ENCODE data around the gene HSPA1A. TPM values are rescaled to one million over a fixed set of nuclear protein-coding genes. Genes with fewer than 3 reads are reported as not detected.

The HSPA1A gene
- polyA plus RNA-seq, 1 experiment, result 46.6 TPM

GRCh38 chr6:31780507-31781243, 34.7 kb upstream of the HSPA1A start:
- Histone ChIP-seq H3K27me3 (ENCODE audit: control insufficient read depth, insufficient read depth, low read length) (no peaks in the 10 kb centered on the region), H3K9me3 (ENCODE audit: control insufficient read depth, insufficient read depth, low read length) (no peaks in the 10 kb centered on the region), H3K4me3 (ENCODE audit: low read depth, low read length) (no peak overlapping the region), H3K27ac (ENCODE audit: low read depth, low read length) (no peak overlapping the region)
- TF ChIP-seq, protein P1, sequence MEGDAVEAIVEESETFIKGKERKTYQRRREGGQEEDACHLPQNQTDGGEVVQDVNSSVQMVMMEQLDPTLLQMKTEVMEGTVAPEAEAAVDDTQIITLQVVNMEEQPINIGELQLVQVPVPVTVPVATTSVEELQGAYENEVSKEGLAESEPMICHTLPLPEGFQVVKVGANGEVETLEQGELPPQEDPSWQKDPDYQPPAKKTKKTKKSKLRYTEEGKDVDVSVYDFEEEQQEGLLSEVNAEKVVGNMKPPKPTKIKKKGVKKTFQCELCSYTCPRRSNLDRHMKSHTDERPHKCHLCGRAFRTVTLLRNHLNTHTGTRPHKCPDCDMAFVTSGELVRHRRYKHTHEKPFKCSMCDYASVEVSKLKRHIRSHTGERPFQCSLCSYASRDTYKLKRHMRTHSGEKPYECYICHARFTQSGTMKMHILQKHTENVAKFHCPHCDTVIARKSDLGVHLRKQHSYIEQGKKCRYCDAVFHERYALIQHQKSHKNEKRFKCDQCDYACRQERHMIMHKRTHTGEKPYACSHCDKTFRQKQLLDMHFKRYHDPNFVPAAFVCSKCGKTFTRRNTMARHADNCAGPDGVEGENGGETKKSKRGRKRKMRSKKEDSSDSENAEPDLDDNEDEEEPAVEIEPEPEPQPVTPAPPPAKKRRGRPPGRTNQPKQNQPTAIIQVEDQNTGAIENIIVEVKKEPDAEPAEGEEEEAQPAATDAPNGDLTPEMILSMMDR (IDR thresholded peaks at IDR 0.05; ENCODE audit: low read depth, low read length), result no peak
- DNase-seq (ENCODE audit: low read depth, low spot score), result no peak
- POLR2A ChIA-PET, result no interaction called here
- CTCF ChIA-PET, result interaction anchor here (4.2 kb wide), 1 partner anchor 11 kb away, joined by 24 read pairs; no protein-coding TSS in a partner anchor

GRCh38 chr6:31781244-31782125, 33.9 kb upstream of the HSPA1A start:
- DNase-seq (ENCODE audit: low read depth, low spot score), result no peak
- CTCF ChIA-PET, result interaction anchor here (0.9 to 4.2 kb wide), 2 partner anchors 10 kb away, joined by 4 to 24 read pairs; no protein-coding TSS in a partner anchor

DNA sequence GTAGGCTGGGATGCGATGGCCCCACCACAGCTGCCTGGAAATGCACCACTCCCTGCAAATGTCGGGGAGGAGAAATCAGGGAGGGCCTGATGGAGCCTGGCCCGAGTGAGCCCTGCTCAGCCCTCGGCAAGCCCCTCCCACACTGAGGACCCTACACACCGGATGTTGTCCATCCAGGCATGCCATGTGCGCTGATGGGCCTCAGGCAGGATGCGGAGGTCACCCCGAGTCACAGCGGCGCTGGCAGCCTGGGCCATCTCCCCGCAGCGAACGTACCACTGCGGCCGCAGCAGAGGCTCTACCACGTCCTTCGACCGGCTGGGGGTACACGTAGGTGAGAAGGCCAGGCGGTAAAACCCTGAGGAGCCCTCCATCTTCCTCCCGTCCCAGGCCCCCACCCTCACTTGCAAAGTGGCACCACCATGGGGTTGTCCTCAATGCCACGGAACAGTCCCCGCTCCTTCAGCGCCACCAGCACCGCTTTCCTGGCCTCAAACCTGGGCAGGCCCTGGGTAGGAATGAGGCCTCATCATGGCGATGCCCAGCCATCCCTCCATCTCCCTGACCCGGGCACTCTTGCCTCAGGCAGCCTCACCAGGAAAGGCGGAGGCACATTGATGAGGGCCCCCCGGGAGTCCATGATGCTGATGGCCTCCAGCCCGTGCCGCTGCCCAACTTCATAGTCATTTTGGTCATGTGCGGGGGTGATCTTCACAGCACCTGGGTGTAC, 33.1 kb upstream of the HSPA1A start:
- TF ChIP-seq, protein P1 (IDR thresholded peaks at IDR 0.05; ENCODE audit: low read depth, low read length), result no peak
- Histone ChIP-seq H3K27me3 (ENCODE audit: control insufficient read depth, insufficient read depth, low read length) (no peaks in the 10 kb centered on the region), H3K9me3 (ENCODE audit: control insufficient read depth, insufficient read depth, low read length) (no peaks in the 10 kb centered on the region), H3K4me3 (ENCODE audit: low read depth, low read length) (no peak overlapping the region), H3K27ac (ENCODE audit: low read depth, low read length) (no peak overlapping the region)
- CTCF ChIA-PET, result interaction anchor here (0.9 to 1.0 kb wide), 2 partner anchors 9 kb away, joined by 4 to 5 read pairs; no protein-coding TSS in a partner anchor
- POLR2A ChIA-PET, result interaction anchor here (1.2 kb wide), 1 partner anchor 100 kb away, joined by 10 read pairs; no protein-coding TSS in a partner anchor
- DNase-seq (ENCODE audit: low read depth, low spot score), result no peak

More at GRCh38 chr6:31781244-31782125, 33.9 kb upstream of the HSPA1A start:
- Histone ChIP-seq H3K4me3 (ENCODE audit: low read depth, low read length) (no peak overlapping the region), H3K27me3 (ENCODE audit: control insufficient read depth, insufficient read depth, low read length) (no peaks in the 10 kb centered on the region), H3K9me3 (ENCODE audit: control insufficient read depth, insufficient read depth, low read length) (no peaks in the 10 kb centered on the region), H3K27ac (ENCODE audit: low read depth, low read length) (no peak overlapping the region)
- POLR2A ChIA-PET, result interaction anchor here (1.2 kb wide), 1 partner anchor 99 kb away, joined by 10 read pairs; no protein-coding TSS in a partner anchor
- TF ChIP-seq, protein P1 (IDR thresholded peaks at IDR 0.05; ENCODE audit: low read depth, low read length), result no peak

DNA sequence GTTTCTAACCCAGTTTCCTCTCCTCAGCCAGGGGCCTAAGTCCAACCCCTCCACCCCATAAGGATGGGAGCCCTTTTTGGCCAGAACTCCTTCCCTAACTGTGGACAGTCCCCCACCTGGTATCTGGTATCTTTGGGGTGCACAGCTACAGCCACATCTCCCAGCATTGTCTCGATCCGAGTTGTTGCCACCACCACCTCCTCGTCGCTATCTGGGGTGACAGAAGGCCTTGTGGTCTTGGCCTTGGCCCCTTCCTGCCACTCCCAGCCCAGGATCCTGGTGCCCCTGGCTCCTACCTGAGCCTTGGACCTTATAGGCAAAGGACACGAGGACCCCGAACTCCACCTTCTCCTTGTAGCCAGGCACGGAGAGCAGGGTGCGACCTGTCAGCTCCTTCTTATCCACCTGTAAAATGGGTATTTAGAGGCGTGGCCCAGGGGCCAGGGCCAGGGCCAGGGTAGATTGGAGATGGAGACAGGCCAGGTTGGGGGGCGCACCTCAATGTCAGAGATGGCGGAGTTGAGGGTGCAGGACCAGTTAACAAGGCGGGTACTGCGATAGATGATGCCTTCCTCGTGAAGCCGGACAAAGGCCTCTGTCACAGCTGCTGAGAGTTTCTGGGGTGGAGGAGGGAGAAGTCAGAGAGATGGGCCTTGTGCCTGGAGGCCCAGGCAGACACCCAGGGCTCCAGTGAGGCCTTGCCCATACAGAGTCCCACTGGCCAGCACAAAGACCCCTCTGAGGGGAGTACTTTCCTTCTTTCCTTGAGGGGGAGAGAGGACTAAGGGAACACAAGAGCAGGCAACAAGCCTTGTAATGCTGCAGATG, 31.0 kb upstream of the HSPA1A start:
- Histone ChIP-seq H3K9me3 (ENCODE audit: control insufficient read depth, insufficient read depth, low read length) (no peaks in the 10 kb centered on the region), H3K4me3 (ENCODE audit: low read depth, low read length) (no peak overlapping the region), H3K27ac (ENCODE audit: low read depth, low read length) (no peak overlapping the region), H3K27me3 (ENCODE audit: control insufficient read depth, insufficient read depth, low read length) (no peaks in the 10 kb centered on the region)
- ChIA-PET CTCF (no interaction called here), POLR2A (interaction anchor here (0.7 kb wide), 2 partner anchors 23 kb away, joined by 3 to 4 read pairs; partner anchors contain the start of gene LSM2)
- TF ChIP-seq, protein P1 (IDR thresholded peaks at IDR 0.05; ENCODE audit: low read depth, low read length), result no peak
- DNase-seq (ENCODE audit: low read depth, low spot score), result no peak

All from AG04450 (cell line).